NB4 (cell line): ENCODE measurements around the gene IFT122.

Experiments
- CTCF ChIP-seq: IDR thresholded peaks from one replicate; pipeline ENCODE4 v1.5.1; 2012; ENCODE audit warnings: low read depth, low read length
- MAX ChIP-seq: IDR thresholded peaks from 2 replicates; pipeline ENCODE4 v1.6.1; 2011; ENCODE audit warnings: low read depth, low read length
- MYC ChIP-seq: IDR thresholded peaks from 2 replicates; pipeline ENCODE4 v1.6.1; 2011; ENCODE audit warnings: low read depth, low read length
- POLR2A ChIP-seq: IDR thresholded peaks from 2 replicates; pipeline ENCODE4 v1.6.1; 2011; ENCODE audit warnings: mild to moderate bottlenecking; ENCODE audit not compliant: insufficient read length; ENCODE audit errors: extremely low read depth

DNA sequence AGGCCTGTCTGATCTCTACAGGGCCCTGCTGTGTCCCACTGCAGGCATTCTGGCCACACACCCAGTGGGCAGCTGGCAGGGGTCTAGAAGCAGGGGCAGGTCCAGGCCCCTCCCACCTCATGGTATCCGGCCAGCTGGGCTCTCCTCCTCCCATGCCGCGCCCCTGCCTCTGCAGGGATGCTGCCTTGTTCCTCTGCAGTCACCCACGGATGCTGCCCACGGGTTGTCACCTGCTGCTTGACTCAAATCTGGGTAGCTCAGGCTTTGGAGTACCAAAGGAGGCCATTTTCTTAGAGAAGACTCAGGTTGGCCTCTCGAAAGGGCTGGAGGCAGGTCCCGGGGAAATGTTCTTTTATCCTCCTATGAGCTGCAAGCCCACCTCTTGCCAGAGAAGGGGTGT, 36.6 kb upstream of the IFT122 start:
- TF ChIP-seq POLR2A (no peak), CTCF (no peak), MYC (no peak), MAX (no peak)
